ENCODE data around the gene SOCS4. TPM values are rescaled to one million over a fixed set of nuclear protein-coding genes. Genes with fewer than 3 reads are reported as not detected.
"Not testable (repeated sequence)": the region's sequence is repeated elsewhere in the genome, so short reads cannot be mapped to it uniquely, and the experiment has no call there.

Gene SOCS4
- total RNA-seq, 1 donor from 2014 or later: 23.8 TPM

DNA sequence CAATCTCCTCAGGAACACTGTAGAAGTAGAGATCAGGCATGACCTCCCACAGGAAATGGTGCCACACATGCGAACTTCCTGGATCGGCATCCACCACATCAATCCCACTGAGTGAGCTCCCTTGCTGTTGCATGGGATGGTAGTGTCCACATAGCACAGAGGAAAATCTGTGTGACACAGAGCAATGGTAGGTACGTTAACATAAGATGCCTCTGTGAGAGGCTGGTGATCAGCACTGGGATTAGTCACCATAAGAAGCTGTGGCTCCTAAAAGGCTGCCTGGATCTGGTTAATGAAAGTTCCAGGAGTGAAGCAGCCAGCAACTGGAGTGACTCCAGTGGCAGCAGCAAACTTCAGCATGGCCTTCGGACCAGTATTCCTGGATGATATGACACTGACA is 22.0 kb upstream of the SOCS4 start:
- no peak overlapping the region for H3K4me3 ChIP-seq
- no peak for TF ChIP-seq CTCF (IDR thresholded peaks at IDR 0.05)
- ATAC-seq: no peak
- no peaks in the 10 kb centered on the region for H3K36me3 ChIP-seq
- no peaks in the 10 kb centered on the region for H3K27me3 ChIP-seq
- no peak overlapping the region for H3K27ac ChIP-seq
- intact Hi-C loops (cut with DNase I): no loop called here
- H3K9me3 ChIP-seq: no peaks in the 10 kb centered on the region
- DNase-seq: no peak
- H3K4me1 ChIP-seq: no peaks in the 10 kb centered on the region

GRCh38 chr14:55015006-55015405 is 12.0 kb upstream of the SOCS4 start:
- no peak for TF ChIP-seq CTCF (IDR thresholded peaks at IDR 0.05)
- Histone ChIP-seq H3K27me3 (no peaks in the 10 kb centered on the region), H3K36me3 (no peaks in the 10 kb centered on the region), H3K4me3 (no peak overlapping the region), H3K4me1 (no peaks in the 10 kb centered on the region), H3K27ac (no peak overlapping the region), H3K9me3 (no peaks in the 10 kb centered on the region)
- intact Hi-C loops (cut with DNase I): no loop called here
- DNase-seq (no peak), ATAC-seq (no peak)

- H3K4me1 ChIP-seq: no peaks in the 10 kb centered on the region
- TF ChIP-seq CTCF (IDR thresholded peaks at IDR 0.05): no peak
- no peak overlapping the region for H3K4me3 ChIP-seq
- no peaks in the 10 kb centered on the region for H3K9me3 ChIP-seq
- no peaks in the 10 kb centered on the region for H3K27me3 ChIP-seq
- DNase-seq (no peak), ATAC-seq (no peak)
- intact Hi-C loops (cut with DNase I): no loop called here
- H3K36me3 ChIP-seq: no peaks in the 10 kb centered on the region
- H3K27ac ChIP-seq: no peak overlapping the region
These were observed 7.0 kb upstream of the SOCS4 start for GRCh38 chr14:55019968-55020554.

DNA sequence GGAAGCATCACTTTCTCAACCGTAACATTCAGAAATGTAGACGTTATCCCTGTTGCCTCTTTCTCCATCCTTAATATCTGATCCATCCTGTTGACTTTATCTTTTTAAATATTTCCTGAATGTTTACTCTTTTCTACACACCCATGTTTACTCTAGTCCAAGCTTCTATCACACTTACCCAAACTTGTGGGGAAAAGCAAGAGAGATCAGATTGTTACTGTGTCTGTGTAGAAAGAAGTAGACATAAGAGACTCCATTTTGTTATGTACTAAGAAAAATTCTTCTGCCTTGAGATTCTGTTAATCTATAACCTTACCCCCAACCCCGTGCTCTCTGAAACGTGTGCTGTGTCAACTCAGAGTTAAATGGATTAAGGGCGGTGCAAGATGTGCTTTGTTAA is 2.7 kb upstream of the SOCS4 start:
- H3K9me3 ChIP-seq; H3K36me3 ChIP-seq; H3K4me3 ChIP-seq; H3K27me3 ChIP-seq; DNase-seq; H3K27ac ChIP-seq; intact Hi-C loops (cut with DNase I); ATAC-seq: not testable (repeated sequence)
- H3K4me1 ChIP-seq: peaks cover 25% of the 10 kb centered on the region

GRCh38 chr14:55025948-55026347 is 1.1 kb upstream of the SOCS4 start:
- Histone ChIP-seq H3K27ac (no peak overlapping the region), H3K27me3 (no peaks in the 10 kb centered on the region), H3K4me3 (peak overlapping the region; percentile 78), H3K4me1 (peaks cover 34% of the 10 kb centered on the region), H3K9me3 (no peaks in the 10 kb centered on the region), H3K36me3 (no peaks in the 10 kb centered on the region)
- intact Hi-C loops (cut with DNase I): no loop called here
- DNase-seq (no peak), ATAC-seq (no peak)
- TF ChIP-seq CTCF (IDR thresholded peaks at IDR 0.05): no peak

DNA sequence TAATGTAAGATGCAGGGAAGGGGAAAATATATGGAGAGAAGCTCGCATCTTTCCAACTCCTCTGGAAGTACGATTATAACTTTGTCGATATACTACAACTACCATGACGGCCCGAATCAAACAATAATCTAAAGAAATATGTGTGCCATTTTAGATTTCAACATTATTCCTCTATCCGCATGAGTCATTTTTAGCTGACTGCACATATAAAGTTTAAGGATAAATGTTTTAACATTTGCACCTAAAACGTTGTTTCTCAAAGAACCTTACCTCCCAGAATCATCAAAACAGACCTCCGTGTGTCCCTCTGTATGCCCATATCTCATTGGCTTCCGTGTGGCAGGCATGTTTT is 619 bp upstream of the SOCS4 start:
- H3K27ac ChIP-seq: peak overlapping the region; percentile 83
- no peaks in the 10 kb centered on the region for H3K36me3 ChIP-seq
- peak overlapping the region; percentile 78 for H3K4me3 ChIP-seq
- no peak for ATAC-seq
- no peak for DNase-seq
- H3K9me3 ChIP-seq: no peaks in the 10 kb centered on the region
- no peak for TF ChIP-seq CTCF (IDR thresholded peaks at IDR 0.05)
- H3K4me1 ChIP-seq: peaks cover 34% of the 10 kb centered on the region
- H3K27me3 ChIP-seq: no peaks in the 10 kb centered on the region
- intact Hi-C loops (cut with DNase I): no loop called here

Measured in upper lobe of right lung (tissue), 1 donor.